GM19438 (cell line): ENCODE measurements around the gene WDPCP.

Experiments used
- ATAC-seq: cut with Tn5 transposase; IDR thresholded peaks from one replicate; pipeline ENCODE4 v1.9.1; 2021; ENCODE audit warnings: low read depth; ENCODE audit not compliant: unreplicated experiment

The WDPCP gene

GRCh38 chr2:63544017-63544627 lies 44.2 kb downstream of the WDPCP start:
- no peak for ATAC-seq

GRCh38 chr2:63539416-63540162 lies 48.7 kb downstream of the WDPCP start:
- no peak for ATAC-seq

GRCh38 chr2:63538390-63538789 lies 49.9 kb downstream of the WDPCP start:
- no peak for ATAC-seq

GRCh38 chr2:63537306-63537705 lies 51.0 kb downstream of the WDPCP start:
- no peak for ATAC-seq

- no peak for ATAC-seq
Observed at GRCh38 chr2:63530704-63531279, 57.5 kb downstream of the WDPCP start.

- ATAC-seq, result no peak
Observed at GRCh38 chr2:63525905-63526304, 62.4 kb downstream of the WDPCP start.

GRCh38 chr2:63522950-63523349 lies 65.3 kb downstream of the WDPCP start:
- no peak for ATAC-seq

- no peak for ATAC-seq
Observed at GRCh38 chr2:63520793-63521192, 67.5 kb downstream of the WDPCP start.

GRCh38 chr2:63514781-63515180 lies 73.5 kb downstream of the WDPCP start:
- ATAC-seq, result no peak

- ATAC-seq, result no peak
Observed at GRCh38 chr2:63514237-63514716, 74.0 kb downstream of the WDPCP start.

GRCh38 chr2:63506320-63506719 lies 82.0 kb downstream of the WDPCP start:
- no peak for ATAC-seq

GRCh38 chr2:63503818-63504217 lies 84.5 kb downstream of the WDPCP start:
- ATAC-seq, result no peak

- no peak for ATAC-seq
Observed at GRCh38 chr2:63500398-63500797, 87.9 kb downstream of the WDPCP start.

GRCh38 chr2:63497576-63497975 lies 90.7 kb downstream of the WDPCP start:
- no peak for ATAC-seq

GRCh38 chr2:63494968-63495367 lies 93.3 kb downstream of the WDPCP start:
- ATAC-seq, result no peak

GRCh38 chr2:63494100-63494499 lies 94.2 kb downstream of the WDPCP start:
- no peak for ATAC-seq

- no peak for ATAC-seq
Observed at GRCh38 chr2:63488118-63488713, 100.1 kb downstream of the WDPCP start.

GRCh38 chr2:63486861-63487290 lies 101.4 kb downstream of the WDPCP start:
- ATAC-seq, result no peak

GRCh38 chr2:63484901-63485300 lies 103.4 kb downstream of the WDPCP start:
- no peak for ATAC-seq

GRCh38 chr2:63484481-63484880 lies 103.8 kb downstream of the WDPCP start:
- no peak for ATAC-seq

GRCh38 chr2:63477686-63478085 lies 110.6 kb downstream of the WDPCP start:
- no peak for ATAC-seq
